Measurements from ENCODE around the gene ITPA. TPM values are rescaled to one million over a fixed set of nuclear protein-coding genes. Genes with fewer than 3 reads are reported as not detected.
A peak's percentile ranks its signal among the peaks of the same experiment; 100 is the strongest.

The ITPA gene
- total RNA-seq, 2 donors from 2014 or later: 31.4 to 36.3 TPM

DNA sequence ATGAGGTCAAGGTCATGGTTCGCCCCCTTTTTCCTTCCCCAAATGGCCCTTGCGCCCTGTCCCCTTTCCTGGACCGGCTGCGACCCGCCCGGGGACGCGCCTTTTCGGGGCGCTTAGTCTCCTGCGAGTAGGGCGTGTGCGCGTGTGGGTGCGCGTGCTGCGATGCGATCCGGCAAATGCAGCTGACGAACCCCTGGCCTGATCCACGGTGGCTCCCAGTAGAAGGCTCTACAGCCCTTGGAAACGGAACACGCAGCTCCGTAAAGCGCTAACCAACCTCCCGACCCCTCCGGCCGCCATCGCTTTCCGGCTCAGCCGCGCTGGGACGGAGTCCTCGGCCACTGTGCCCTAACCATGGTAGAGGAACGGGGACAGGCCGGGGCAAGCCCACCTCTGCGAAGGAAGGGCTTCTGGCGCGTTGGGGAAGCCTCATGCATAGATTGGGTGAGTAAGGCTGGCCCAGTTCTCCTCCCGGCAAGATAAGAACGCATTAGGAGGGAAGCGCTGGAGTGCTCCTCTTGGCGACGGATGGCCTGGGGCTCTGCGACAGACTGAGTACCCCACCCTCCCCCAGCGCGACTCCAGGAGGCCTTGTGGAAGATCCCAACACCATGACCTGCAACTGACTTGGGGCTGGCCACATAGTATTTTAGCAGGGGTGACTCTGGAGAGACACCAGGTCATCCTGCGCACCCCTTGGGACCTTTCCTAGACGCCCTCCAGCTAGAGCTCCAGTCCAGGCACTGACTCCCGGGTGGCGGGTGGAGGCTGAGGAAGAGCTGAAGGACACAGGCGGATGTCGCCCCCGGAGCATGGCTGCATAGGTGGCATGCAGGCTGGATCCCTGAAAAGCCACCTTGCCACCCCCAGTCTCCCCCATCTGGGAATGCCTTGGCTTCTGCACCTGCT, 30.8 kb downstream of the ITPA start:
- intact Hi-C loops (cut with DNase I): no loop called here
- no peaks in the 10 kb centered on the region for H3K36me3 ChIP-seq (replicated peaks in 1 of 2; ENCODE audit: insufficient read depth in 1 of 2, low read depth in 2 of 2)
- H3K9me3 ChIP-seq: no peaks in the 10 kb centered on the region
- H3K27me3 ChIP-seq: peaks cover 0 to 10% of the 10 kb centered on the region in 2 donors
- TF ChIP-seq POLR2A (IDR thresholded peaks at IDR 0.05): no peak
- TF ChIP-seq, protein P1, sequence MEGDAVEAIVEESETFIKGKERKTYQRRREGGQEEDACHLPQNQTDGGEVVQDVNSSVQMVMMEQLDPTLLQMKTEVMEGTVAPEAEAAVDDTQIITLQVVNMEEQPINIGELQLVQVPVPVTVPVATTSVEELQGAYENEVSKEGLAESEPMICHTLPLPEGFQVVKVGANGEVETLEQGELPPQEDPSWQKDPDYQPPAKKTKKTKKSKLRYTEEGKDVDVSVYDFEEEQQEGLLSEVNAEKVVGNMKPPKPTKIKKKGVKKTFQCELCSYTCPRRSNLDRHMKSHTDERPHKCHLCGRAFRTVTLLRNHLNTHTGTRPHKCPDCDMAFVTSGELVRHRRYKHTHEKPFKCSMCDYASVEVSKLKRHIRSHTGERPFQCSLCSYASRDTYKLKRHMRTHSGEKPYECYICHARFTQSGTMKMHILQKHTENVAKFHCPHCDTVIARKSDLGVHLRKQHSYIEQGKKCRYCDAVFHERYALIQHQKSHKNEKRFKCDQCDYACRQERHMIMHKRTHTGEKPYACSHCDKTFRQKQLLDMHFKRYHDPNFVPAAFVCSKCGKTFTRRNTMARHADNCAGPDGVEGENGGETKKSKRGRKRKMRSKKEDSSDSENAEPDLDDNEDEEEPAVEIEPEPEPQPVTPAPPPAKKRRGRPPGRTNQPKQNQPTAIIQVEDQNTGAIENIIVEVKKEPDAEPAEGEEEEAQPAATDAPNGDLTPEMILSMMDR (IDR thresholded peaks at IDR 0.05): no peak
- no peak overlapping the region for H3K27ac ChIP-seq
- ATAC-seq (no peak), DNase-seq (no peak)
- peak overlapping the region in 1 of 2 donors; percentile 68 for H3K4me3 ChIP-seq
- H3K4me1 ChIP-seq: peaks cover 27% of the 10 kb centered on the region
- WGBS, 2 donors: 12 to 60% methylated on average over 13 to 47 of the region's 54 CpGs

- intact Hi-C loops (cut with DNase I): no loop called here
- DNase-seq: no peak
- no peaks in the 10 kb centered on the region for H3K36me3 ChIP-seq (replicated peaks in 1 of 2; ENCODE audit: insufficient read depth in 1 of 2, low read depth in 2 of 2)
- peaks cover 0 to 10% of the 10 kb centered on the region in 2 donors for H3K27me3 ChIP-seq
- no peak for ATAC-seq
- no peak overlapping the region for H3K4me3 ChIP-seq
- H3K4me1 ChIP-seq: peaks cover 27% of the 10 kb centered on the region
- no peak overlapping the region for H3K27ac ChIP-seq
- WGBS, 2 donors: 88 to 93% methylated on average over 12 to 14 of the region's 15 CpGs
- TF ChIP-seq, protein P1 (IDR thresholded peaks at IDR 0.05): no peak
- TF ChIP-seq POLR2A (IDR thresholded peaks at IDR 0.05): no peak
- H3K9me3 ChIP-seq: no peaks in the 10 kb centered on the region
These were observed 31.6 kb downstream of the ITPA start for GRCh38 chr20:3240776-3241363.

GRCh38 chr20:3242172-3242692, 32.9 kb downstream of the ITPA start:
- WGBS, 2 donors: 62 to 66% methylated on average over 6 of the region's 6 CpGs

GRCh38 chr20:3243718-3244358, 34.5 kb downstream of the ITPA start:
- Histone ChIP-seq H3K4me3 (no peak overlapping the region), H3K27me3 (no peaks in the 10 kb centered on the region), H3K27ac (no peak overlapping the region), H3K36me3 (replicated peaks in 1 of 2; ENCODE audit: insufficient read depth in 1 of 2, low read depth in 2 of 2) (no peaks in the 10 kb centered on the region), H3K9me3 (no peaks in the 10 kb centered on the region), H3K4me1 (peaks cover 21% of the 10 kb centered on the region)
- 74 to 77% methylated on average over 5 to 11 of the region's 11 CpGs for WGBS, 2 donors
- ATAC-seq: no peak
- intact Hi-C loops (cut with DNase I): no loop called here
- TF ChIP-seq, protein P1 (IDR thresholded peaks at IDR 0.05): no peak
- DNase-seq: no peak

More at GRCh38 chr20:3242172-3242692, 32.9 kb downstream of the ITPA start:
- DNase-seq (no peak), ATAC-seq (no peak)
- Histone ChIP-seq H3K4me1 (peaks cover 27% of the 10 kb centered on the region), H3K9me3 (no peaks in the 10 kb centered on the region), H3K27me3 (peaks cover 0 to 10% of the 10 kb centered on the region in 2 donors), H3K27ac (no peak overlapping the region), H3K4me3 (no peak overlapping the region), H3K36me3 (replicated peaks in 1 of 2; ENCODE audit: insufficient read depth in 1 of 2, low read depth in 2 of 2) (no peaks in the 10 kb centered on the region)
- TF ChIP-seq, protein P1 (IDR thresholded peaks at IDR 0.05): no peak
- TF ChIP-seq POLR2A (IDR thresholded peaks at IDR 0.05): no peak
- intact Hi-C loops (cut with DNase I): no loop called here

Data from body of pancreas (tissue), 4 donors.